ENCODE results near the gene TMEM259. TPM values are rescaled to one million over a fixed set of nuclear protein-coding genes. Genes with fewer than 3 reads are reported as not detected.

TMEM259 gene
- total RNA-seq, 1 donor from 2014 or later: 182 TPM

DNA sequence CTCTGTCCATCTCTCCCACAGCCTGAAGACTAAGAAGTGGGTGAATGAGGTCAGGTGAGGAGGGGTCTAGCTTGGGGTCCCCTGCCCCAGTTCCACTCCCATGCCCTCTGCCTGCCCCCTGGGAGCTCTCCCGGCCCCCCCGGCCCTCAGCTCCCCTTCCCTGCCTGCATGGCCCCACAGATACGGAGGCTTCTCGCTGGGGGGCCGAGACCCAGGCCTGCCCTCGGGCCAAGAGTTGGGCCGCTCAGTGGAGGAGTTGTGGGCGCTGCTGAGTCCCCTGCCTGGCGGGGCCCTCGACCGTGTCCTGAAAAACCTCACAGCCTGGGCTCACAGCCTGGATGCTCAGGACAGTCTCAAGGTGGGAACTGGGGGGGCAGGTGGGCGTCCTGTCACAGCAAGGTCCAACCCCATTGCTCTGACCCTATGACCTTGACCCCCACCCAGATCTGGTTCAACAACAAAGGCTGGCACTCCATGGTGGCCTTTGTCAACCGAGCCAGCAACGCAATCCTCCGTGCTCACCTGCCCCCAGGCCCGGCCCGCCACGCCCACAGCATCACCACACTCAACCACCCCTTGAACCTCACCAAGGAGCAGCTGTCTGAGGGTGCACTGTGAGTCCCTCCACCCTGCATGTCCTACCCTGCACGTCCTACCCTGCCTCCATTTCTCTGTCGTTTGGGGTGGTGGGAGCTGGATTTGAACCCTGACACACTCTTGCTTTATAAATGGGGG, 35.1 kb upstream of the TMEM259 start:
- no peak for DNase-seq (ENCODE audit: low spot score)

- DNase-seq (ENCODE audit: low spot score): no peak
Measured at GRCh38 chr19:1055028-1055425, 34.1 kb upstream of the TMEM259 start.

- no peak for DNase-seq (ENCODE audit: low spot score)
Measured at GRCh38 chr19:1054102-1055027, 33.4 kb upstream of the TMEM259 start.

GRCh38 chr19:1053176-1054101, 32.5 kb upstream of the TMEM259 start:
- no peak for DNase-seq (ENCODE audit: low spot score)

GRCh38 chr19:1052349-1052975, 31.5 kb upstream of the TMEM259 start:
- no peak for DNase-seq (ENCODE audit: low spot score)

DNA sequence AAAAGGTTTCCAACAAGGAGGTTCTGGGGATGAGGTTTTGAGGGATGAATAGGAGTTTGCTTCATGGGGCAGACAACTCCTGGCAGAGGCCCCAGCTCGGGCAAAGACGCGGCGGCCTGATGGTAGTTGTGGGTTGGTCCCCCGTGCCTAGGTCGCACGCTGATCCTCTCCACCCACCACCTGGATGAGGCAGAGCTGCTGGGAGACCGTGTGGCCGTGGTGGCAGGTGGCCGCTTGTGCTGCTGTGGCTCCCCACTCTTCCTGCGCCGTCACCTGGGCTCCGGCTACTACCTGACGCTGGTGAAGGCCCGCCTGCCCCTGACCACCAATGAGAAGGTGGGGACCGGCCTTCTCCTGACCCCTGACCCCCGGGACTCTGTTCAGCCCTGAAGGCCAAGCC, 30.9 kb upstream of the TMEM259 start:
- no peak for DNase-seq (ENCODE audit: low spot score)

DNA sequence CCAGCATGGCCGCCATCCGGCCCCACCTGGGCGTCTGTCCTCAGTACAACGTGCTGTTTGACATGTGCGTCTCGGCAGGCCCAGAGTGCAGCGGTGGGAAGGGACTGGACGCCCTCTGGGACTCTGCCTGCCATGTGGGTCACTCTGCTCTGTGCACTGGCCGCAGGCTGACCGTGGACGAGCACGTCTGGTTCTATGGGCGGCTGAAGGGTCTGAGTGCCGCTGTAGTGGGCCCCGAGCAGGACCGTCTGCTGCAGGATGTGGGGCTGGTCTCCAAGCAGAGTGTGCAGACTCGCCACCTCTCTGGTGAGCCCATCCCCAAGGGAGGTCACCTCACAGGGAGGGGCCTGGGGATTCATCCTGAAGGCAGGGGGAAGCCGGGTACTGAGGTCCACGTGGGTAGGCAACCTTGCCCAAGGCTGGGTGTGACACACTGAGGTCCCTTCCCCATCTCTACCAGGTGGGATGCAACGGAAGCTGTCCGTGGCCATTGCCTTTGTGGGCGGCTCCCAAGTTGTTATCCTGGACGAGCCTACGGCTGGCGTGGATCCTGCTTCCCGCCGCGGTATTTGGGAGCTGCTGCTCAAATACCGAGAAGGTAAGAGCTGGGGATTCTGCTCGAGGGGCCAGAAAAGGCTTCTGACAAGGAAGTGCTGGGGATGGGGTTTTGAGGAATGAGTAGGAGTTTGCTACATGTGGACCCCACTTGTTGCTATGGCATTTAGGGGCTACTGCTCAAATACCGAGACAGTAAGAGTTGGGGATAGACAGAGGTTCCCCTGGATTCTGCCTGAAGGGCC, 30.3 kb upstream of the TMEM259 start:
- DNase-seq (ENCODE audit: low spot score): no peak

GRCh38 chr19:1049800-1050199, 28.9 kb upstream of the TMEM259 start:
- no peak for DNase-seq (ENCODE audit: low spot score)

DNA sequence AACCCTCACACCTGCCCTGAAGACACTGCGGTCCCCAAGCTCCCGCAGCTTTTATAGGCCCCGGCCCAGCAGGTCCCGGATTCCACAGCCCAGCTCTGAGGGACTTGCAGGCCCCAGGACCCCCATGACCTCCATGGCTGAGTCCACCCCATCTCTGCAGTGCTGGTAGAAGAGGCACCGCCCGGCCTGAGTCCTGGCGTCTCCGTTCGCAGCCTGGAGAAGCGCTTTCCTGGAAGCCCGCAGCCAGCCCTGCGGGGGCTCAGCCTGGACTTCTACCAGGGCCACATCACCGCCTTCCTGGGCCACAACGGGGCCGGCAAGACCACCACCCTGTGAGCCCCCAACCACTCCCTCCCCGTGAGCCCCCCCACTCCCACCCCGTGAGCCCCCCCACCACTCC, 28.2 kb upstream of the TMEM259 start:
- DNase-seq (ENCODE audit: low spot score): no peak

GRCh38 chr19:1047696-1048147, 26.8 kb upstream of the TMEM259 start:
- DNase-seq (ENCODE audit: low spot score): no peak

GRCh38 chr19:1046836-1047695, 26.1 kb upstream of the TMEM259 start:
- no peak for DNase-seq (ENCODE audit: low spot score)

DNA sequence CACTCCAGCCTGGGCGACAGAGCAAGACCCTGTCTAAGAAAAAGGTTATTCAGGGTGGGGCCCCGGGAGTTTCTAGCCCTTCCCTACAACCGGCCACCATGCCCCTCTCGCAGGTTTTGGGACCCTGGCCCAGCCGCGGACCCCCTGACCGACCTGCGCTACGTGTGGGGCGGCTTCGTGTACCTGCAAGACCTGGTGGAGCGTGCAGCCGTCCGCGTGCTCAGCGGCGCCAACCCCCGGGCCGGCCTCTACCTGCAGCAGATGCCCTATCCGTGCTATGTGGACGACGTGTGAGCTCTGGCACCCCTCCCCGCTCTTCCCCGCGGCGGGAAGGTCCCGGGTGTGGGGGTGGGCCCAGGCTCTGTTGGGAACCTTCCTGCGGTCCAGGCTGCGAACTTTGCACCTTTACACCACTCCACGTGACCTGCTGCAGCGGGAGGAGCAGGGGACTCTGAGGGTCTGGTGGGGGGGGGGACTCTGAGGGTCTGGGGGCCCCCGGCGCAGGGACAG, 25.2 kb upstream of the TMEM259 start:
- no peak for DNase-seq (ENCODE audit: low spot score)

DNA sequence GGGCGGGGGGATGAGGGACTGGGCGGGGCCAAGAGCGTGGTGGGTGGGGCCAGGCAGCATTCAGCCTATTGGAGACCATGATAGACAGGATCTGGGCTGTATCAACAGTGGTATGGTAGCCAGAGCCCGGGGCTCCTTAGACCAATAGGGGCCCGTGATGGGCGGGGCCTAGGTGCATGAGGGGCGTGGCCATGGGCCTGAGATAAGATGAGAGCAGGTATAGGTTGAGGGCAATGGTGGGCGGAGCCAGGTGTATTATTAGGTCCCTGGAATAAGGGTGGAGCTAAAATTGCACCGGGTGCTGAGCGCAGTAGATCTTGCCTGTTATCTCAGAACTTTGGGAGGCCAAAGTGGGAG, 24.3 kb upstream of the TMEM259 start:
- DNase-seq (ENCODE audit: low spot score): no peak

- no peak for DNase-seq (ENCODE audit: low spot score)
Measured at GRCh38 chr19:1042689-1043511, 22.0 kb upstream of the TMEM259 start.

- no peak for DNase-seq (ENCODE audit: low spot score)
Measured at GRCh38 chr19:1041835-1042685, 21.1 kb upstream of the TMEM259 start.

DNA sequence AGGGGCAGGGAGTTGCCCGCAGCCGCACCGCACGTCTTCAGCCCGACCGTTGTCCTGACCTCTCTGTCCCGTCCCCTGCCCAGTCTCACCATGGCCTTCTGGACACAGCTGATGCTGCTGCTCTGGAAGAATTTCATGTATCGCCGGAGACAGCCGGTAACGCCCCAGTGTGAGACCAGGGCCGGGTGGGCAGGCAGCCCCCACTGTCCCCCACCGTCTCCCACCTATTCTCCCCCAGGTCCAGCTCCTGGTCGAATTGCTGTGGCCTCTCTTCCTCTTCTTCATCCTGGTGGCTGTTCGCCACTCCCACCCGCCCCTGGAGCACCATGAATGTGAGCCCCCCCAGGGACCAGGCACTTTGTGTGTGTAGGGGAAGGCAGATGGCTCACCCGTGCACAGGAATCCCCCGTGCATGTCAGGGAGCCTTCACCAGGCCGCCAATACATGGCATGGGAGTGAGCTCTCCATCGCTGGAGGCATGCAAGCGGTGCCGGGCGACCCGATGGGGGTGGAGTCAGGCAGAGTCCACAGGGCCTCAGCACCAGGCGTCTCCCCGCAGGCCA, 20.4 kb upstream of the TMEM259 start:
- no peak for DNase-seq (ENCODE audit: low spot score)

All from mucosa of gallbladder (tissue), 1 donor.